ENCODE results near the gene SH2D7.

GRCh38 chr15:78047761-78048627 lies 44.4 kb upstream of the SH2D7 start:
- TF ChIP-seq BACH2 (CRISPR knock-in tag; IDR thresholded peaks at IDR 0.05; ENCODE audit: borderline replicate concordance) (no peak), ZFP3 (CRISPR knock-in tag; IDR thresholded peaks at IDR 0.05) (no peak)
